Measurements from ENCODE around the gene ERBB4.

Gene ERBB4

DNA sequence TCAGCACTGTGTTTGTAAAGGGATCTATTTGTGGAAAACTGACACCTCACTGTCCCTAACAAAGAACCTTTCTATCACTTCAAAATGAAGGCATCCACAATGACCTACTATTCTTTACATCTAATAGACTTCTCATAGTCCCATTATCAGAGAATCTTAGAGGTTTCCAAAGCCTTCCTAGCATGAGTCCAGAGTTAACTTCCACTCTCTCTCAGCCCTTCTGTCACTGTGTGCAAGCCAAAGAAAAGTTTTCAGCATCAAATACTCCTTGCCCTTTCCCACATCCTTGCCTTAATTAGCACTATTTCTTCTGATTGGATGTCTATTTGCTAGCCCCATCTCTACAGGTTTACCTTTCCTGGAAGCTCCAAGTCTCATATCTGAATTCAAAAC is 178.5 kb downstream of the ERBB4 start:
- DNase-seq = no peak

DNA sequence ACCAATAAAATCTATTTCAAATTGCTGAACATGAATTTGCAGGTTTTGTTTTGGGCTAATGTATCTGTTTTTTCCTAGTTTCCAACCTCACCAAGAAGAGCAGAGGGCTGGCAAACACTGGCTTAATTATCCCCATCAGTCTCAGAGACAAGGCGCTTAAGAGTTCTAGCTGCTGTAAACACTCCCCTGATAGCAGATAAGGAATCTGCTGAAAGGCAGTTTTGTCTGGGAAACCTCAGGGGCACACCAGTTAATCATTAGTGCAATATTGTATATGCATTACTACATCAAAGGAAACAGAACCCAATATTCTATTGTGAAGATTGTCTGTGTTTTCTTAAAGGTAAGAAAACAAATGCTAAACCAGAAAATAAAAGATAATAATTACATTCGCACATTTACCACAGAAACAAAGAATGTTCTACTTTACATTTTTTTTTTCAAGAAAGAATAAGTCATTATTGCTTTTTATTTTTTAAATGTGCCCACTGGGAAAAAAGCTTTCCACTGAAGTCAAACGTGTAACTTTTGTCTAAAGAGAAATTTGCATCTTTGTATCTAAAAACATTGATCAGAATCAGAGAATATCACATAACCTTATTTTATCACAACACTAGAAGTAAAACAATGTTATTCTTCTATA is 179.1 kb downstream of the ERBB4 start:
- DNase-seq = no peak

DNA sequence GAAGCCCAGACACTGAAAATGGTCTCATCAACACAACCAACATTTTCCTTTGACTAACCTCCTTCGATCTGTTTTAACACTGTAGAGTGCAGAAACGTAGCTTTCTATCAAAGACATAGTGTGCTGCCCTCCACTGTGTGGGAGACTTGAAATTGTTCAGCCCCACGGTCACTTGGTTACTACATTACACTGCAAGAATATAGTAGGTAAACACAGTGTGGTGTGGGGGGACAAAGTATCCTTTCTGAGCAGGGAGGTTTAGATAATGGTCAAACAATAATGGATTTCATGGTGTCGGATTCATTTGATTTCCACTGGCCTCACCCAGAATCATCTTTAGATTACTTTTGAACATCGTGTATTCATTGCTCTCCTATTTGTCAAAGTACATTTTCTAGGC is 181.0 kb downstream of the ERBB4 start:
- DNase-seq = no peak

DNA sequence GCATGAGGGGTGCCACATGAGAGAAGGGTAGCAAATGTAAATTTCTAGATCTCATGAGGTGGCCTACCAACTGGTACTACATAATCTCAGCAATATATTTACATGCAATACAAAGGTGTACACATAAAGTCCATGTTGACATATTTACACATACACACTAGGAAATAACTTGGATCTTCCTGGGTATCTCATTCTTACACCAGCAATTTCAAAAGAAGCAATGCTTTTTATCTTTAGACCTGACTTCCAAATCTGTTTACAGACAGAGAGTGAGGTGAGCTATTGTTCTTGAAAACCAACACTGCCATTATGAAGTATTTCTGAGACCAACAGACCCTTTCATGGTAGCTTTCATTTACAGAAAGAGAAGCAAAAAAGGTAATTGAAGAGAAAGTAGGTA is 184.2 kb downstream of the ERBB4 start:
- DNase-seq = no peak

DNA sequence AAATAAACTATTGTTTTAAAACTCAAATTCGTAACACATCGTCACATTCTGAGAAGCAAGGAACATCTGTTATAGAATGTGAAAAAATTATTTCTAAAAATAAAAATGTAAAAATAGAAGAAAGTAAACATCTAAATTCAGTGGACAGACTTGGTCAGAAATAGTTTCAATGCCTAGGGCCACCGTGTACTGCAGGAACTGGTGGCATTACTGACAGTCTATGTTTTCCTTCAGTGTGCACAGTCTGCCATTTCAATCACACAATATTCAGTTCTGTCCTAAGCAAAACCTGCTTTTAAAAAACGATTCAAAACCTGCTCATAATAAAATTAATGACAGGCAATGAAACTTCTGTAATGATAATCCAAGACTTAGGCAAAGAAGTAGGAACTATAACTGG is 190.1 kb downstream of the ERBB4 start:
- DNase-seq = no peak

DNA sequence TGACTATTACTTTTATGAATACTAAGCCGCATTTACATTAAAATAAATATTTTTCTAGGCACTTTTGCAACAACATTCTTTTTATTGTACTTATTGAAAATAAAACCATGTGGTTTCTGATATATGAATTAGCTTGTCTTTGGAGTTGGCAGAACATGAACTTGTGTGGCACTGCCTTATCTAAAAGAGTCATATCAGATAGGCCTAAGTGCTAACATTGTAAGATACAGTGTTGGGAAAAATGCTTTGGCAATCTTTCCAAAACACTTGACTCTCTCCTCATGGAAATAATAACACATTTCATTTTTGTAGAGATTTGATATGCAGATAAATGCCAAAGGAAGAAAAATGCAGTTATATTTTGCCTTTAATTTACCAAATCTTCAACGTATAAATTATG is 191.7 kb downstream of the ERBB4 start:
- no peak for DNase-seq

DNA sequence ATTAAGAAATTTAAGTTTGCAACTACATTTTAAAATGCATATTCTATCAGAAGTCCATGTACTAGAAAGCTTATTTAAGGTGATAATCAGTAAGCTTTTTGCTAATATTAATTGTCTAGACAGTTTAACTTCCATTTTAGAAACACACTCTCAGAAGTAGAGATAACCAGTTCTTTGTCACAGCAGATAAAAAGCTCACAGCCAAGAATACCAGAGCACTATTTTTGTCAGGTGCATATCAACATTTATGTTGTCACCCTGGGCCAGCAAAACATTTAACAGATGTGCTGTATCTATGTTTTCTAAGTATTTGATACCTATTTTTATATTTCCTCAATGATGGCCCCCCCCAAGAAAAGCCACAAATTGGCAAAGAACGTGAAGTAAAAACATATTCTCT is 192.6 kb downstream of the ERBB4 start:
- no peak for DNase-seq

DNA sequence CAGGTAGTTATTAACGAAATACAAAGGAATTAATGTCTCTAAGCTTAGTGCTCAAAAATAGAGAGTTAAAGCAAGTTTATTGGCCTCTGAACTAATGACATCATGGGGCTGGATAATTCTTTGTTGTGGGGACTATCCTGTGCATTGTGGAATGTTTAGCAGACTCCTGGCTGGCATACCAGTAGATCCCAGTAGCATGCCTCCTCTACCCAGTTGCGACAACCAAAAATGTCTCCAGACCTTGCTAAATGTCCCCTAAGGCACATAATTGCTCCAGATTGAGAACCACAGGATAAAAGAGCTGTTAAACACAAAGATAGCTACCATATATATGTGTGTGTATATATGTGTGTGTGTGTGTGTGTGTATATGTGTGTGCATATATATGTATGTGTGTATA is 194.5 kb downstream of the ERBB4 start:
- DNase-seq = no peak

DNA sequence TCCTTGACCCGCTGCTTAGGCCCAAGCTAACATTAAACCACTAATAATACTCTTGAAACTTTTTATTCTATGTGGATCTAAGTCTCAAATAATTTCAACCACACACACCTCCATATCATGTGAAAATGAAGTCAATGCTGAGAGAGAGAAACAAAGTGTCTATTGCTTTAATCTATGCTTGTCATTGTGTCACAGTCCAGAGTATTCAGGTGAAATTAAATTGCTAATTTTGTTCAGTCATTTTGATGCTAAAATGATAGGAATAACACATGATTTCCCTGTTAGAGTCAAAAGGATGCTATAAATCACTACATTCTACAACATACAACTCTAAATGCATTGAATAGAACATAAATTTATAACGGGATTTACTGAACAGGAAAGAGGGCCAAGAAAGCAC is 195.4 kb downstream of the ERBB4 start:
- no peak for DNase-seq

DNA sequence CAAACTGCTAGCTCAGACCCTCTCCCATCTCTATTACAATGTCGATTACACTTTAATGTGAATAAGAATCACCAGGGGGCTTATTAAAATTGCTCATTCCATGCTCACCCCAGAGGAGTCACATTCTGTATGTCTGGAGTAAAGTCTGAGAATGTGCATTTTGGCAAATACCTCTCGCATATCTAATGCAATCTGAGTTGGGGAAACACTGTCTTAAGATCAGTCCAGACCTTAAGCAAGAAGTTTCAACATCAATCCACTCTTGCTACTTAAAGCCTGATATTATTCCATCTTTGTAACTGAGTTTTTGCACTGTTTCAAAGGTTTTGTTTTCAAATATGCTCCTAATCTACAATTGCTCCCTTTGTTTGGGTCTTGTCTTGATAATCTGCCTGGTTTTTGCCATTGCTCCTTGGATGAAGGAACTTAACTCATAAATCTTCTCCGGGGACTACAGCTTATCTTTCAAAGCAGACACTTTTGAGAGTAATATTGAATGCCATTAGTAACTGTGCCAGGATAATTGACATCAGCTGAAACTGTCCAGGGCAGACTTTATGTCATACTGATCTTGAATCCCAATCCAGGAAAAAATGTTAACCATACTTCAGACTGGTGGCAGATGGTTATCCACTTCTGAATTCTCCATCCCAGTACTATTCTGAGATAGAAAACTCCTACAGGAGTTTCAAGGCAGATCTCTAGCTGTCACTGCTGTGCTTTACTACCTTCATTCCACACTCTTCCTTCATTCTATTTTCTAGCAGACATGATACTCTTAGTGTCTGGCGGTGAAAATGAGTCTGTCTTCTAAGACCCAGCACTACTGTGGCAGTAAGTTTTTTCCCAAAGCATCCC is 200.9 kb downstream of the ERBB4 start:
- DNase-seq = peak; percentile 4

DNA sequence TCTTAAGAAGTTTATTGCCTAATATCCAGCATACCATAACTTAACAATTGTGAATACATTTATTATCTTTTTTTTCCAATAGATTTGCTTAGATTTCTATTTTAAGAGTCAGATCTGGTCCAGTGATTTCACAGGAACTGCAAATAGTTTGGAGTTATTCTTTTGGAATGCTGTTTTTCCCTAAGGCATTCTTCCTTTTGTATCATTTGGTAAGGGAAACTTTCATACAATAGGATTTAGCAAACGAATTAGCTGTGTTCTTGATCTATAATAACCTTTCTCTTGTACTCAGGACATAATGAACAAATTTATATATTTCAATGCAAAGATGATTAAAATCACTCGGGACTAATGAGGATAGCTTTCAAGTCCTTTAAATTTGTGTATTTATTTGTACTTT is 201.6 kb downstream of the ERBB4 start:
- peak; percentile 5 for DNase-seq

DNA sequence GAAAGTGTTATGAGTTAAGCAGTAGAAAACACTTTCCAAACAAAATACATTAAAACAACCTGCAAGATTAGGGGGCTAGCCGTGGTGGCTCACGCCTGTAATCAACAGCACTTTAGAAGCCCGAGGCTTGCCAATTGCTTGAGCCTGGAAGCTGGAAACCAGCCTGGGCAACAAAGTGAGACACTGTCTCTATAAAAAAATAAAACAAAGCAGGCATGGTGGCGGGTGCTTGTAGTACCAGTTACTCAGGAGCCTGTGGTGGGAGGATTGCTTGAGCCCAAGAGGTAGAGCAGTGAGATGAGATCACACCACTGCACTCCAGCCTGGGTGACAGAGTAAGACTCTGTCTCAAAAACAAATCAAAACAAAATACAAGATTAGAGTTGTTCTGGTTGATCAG is 208.3 kb downstream of the ERBB4 start:
- no peak for DNase-seq

DNA sequence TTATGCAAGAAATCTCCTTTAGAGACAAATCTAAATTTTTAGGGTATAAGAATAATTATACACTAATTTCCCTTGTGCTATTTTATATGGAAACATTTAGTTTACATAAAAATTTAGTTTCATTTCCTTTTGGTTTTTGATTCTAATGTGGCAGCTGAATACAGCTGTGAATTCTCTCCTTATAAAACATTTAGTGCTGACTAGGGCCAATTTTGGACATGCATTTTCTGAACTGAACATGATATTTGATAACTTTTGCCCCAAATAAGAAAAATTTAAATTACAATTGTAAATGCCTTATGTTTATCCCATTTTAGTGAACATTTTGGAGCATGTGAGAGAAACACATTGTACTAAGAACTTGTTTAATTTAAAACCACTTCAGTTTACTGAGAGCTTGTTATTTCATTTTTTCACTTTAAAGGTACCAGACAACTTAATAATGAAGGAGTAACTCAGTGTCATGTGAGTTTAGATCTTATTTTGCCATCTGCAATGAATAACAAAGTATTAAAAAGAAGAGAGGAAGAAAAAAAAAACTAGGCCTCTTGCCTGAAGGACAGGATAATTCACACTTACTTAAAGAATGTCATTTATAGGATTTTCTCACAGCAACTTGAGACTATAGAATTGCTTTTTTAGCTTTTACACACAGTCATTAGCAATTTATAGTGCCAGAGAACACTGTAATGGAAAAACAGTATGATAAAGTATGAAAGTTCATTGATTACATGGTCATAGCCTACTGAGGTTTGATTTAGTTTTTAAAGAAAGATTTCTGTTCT is 209.7 kb downstream of the ERBB4 start:
- DNase-seq = no peak

DNA sequence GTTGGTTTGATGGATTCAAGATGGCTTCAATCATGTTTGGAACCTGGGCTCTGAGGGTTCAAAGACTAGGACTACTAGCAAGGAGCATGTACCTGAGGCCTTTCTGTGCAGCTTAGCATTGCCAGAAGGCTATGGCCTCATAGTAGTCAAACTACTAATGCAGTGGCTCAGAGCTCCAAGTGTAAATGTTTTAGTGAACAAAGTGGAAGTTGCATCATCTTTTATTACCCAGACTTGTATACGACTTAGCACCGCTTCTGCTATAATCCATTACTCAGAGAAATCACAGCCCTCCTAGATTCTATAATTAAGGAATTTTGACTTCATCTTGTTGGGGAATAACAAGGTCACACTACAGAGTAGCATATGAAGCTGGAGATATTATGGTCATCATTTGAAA is 210.5 kb downstream of the ERBB4 start:
- DNase-seq = peak; percentile 0

DNA sequence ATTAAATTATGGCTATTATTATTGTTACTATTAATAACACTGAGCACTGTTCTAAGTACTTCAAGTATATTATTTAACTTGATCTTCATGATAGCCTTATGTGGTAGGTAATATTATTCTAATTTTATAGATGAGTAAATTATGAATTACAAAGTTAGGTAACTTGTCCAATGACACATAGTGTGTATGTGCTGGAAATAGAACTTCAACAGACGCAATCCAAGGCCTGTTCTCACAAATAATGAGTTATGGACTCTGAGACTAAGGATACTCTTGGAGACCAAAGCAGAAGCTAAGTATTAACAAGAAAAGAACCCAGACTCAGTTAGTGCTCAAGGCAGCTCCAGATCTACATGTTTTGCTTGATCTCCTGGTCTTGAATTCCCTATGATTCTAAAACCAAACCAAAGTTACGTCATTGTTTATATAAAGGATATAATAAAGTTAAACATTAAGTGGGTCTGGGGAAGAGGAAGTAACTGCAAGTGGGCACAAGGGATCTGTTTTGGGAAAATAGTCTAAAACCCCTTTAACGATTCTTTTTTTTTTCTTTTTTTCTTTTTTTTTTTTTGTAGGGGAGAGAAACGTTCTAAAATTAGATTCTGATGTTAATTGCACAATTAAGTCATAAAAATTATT is 211.3 kb downstream of the ERBB4 start:
- no peak for DNase-seq

DNA sequence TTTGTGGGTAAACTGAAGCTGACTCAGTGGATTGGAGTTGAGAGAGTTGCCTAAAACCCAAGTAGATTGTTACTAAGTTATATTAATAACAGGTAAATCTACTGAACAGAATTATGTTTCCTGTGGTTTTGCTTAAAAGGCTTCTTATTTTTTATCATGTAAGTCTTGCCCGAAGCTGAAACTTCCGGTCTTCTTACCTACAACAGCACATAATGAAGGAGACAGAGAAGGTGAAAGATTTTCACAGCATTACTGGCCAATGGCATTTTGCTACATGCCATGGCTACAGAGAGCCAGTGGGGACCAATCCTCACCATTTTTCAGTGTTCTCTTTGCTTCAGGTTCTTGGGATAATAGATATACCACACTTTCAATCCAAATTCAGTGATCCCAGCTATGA is 220.0 kb downstream of the ERBB4 start:
- no peak for DNase-seq

DNA sequence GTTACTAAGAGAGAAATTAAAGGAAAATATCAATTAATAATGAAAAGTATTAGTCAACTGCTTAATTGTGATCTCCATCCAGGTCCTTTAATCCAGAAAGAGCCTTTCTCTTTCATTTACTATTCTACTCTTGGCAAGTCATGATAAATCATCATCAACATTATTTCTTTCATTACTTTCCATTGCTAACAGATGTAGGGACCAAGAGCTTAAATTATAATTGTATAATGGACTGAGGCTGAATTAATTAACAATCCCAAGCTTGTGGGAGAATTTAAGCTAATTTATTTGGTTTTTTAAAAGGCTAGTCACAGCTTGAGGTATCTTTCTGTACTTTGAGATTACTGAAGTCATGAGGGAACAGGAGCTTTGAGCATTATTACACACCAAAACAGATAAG is 223.9 kb downstream of the ERBB4 start:
- no peak for DNase-seq

DNA sequence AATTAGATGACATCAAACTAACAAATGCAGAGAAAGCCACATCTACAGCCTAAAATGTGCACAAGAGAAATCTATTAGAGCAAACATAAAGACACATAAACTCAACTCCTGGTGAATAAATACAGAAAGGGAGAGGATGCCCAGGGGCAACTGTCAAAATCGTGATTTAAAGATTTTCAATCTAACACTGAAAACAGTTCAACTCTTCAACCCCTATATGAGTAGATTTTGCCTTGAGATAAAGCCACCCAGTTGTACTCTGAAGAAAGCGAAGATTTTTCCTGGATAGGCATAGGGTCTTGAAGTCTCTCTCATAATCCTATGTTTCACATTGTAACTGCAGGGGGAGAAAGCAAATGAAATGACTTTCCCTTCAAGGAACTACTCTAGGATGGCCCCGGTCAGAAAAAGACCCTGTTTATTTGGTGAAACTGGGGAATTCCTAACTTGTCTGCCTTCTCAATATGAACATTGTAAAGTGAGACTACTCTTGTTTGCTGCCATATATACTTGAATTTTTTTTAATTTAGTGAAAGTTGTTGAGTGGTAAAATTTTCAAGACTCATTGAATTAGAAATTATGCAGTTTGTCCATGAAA is 226.7 kb downstream of the ERBB4 start:
- no peak for DNase-seq

DNA sequence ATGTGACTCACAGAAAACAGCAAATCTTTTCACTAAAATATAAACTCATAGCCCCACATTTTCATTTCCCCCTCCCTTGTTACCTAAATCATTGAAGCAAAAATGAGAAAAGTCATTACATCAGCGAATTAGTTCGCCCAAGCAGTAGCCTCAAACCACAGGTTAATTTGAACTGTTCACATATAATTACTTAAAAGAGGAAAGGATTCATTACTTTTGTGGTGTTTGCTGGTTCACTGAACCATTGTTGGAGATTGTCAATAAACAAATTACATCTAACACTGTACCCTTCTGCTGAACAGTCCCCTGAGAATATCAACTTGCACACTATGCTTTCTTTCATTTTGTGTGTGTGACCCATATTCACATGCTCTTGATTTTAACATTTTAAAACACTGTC is 238.7 kb downstream of the ERBB4 start:
- DNase-seq = no peak

DNA sequence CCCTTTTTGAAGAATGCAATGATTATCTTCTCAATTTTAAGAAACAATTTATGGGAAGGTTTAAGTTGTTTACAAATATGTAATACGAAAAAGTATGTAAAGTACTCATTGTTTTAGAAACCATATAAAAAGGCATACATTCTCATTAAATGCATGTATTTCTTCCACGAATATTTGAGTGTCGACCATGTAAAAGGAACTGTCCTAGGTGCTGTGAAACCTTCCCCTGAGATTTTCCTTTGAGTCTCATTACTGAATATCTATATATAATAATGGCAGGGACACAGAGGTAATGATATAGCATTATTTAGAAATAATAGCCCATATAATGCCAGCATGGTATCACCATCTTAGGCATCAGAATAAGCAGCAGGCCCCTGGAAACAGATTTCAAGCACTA is 239.3 kb downstream of the ERBB4 start:
- DNase-seq = no peak

DNA sequence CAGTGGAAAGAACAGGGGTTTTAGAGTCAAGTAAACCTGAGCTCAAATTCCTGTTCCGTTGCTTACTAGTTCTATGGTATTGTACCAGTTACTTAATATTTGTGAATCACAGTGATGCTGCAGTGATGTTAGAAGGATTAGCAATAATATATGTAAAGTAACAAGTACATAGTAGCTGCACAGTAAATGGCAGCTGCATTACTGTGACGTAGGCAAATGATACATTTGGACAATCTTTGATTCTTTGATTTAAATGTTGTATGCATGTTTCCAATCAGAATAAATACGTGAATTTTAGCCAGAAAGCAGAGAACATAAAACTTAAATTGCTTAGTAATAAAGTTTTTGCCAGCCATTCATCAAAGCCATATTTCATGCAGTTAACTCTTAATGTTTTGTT is 243.0 kb downstream of the ERBB4 start:
- no peak for DNase-seq

DNA sequence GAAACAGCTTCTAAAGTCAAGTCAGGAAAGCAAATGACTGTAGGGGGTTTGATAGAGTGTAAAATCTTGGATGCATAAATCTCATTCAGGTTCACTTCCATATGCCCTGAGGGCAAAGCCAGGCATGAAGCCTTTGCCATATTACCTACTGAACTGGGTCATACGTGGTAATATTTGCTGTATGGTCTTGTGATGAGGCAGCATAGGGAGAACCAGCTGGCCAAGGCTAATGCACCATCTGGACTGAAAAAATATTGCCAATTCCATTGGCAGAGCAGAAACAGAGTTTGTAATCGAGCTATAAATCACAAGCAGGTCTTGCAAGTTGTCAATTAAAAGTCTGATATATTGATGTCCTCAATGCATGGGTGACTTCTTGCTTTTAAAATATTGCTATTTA is 243.8 kb downstream of the ERBB4 start:
- DNase-seq = no peak

DNA sequence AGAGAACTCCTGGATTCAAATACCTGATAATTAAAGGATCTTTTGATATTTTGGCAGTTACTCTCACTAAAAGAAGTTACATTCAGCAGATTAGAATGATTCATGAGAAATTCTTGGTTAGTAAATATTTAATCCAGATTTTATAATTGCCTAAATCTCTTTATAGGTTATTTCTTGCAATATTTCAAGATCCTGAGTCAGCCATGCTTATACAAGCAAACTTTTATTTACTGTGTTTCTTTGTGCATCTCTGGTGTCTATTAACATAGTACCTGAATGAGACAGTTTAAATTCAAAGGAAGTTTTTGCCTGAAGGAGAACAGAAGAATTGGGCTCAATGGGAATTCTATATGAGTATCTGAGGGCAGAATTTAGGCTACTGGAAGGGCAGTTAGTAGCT is 249.3 kb downstream of the ERBB4 start:
- no peak for DNase-seq
